ENCODE data around the gene LIMA1. TPM values are rescaled to one million over a fixed set of nuclear protein-coding genes. Genes with fewer than 3 reads are reported as not detected.

The LIMA1 gene
- total and polyA plus RNA-seq, 9 of the 15 experiments (the other 6 are each of a cell fraction or from before 2014, with no cell fraction given): 20.2 to 37.8 (median 27.3) TPM

- Histone ChIP-seq H3K27me3 (ENCODE audit: control insufficient read depth in 2 of 2, insufficient read depth in 2 of 2, low read length in 2 of 2) (no peaks in the 10 kb centered on the region), H3K4me2 (ENCODE audit: insufficient read depth, low read length) (no peak overlapping the region), H2AFZ (ENCODE audit: low read depth, low read length) (no peak overlapping the region), H3K9me1 (ENCODE audit: control insufficient read depth, insufficient read depth, low read length) (no peaks in the 10 kb centered on the region), H3K9me3 (replicated peaks; ENCODE audit: control insufficient read depth, insufficient read depth, low read depth, low read length) (no peaks in the 10 kb centered on the region), H3K4me3 (no peak overlapping the region), H3K36me3 (ENCODE audit: control insufficient read depth, insufficient read depth, low read length) (0 out of 3 replicates have a peak, but pooled peaks cover 2% of the 10 kb centered on the region), H4K20me1 (replicated peaks; ENCODE audit: control insufficient read depth, insufficient read depth, low read length) (no peaks in the 10 kb centered on the region), H3K4me1 (replicated peaks in 1 of 2; ENCODE audit: control insufficient read depth in 2 of 2, insufficient read depth in 2 of 2, low read length in 2 of 2) (no peaks in the 10 kb centered on the region), H3K9ac (ENCODE audit: insufficient read depth in 1 of 2, low read depth in 2 of 2, low read length in 2 of 2) (no peak overlapping the region), H3K27ac (ENCODE audit: extremely low read depth, low read depth, low read length) (no peak overlapping the region), H3K79me2 (ENCODE audit: control insufficient read depth, insufficient read depth, low read length) (peaks cover 7% of the 10 kb centered on the region; the same call in 2 of the 3 replicates)
- POLR2A ChIA-PET: interaction anchor here (0.6 to 2.0 kb wide), 4 partner anchors 10 to 872 kb away, joined by 3 to 16 read pairs (median 4); partner anchors contain the start of genes CERS5 and CSRNP2
- CTCF ChIA-PET (ENCODE audit: low intra/inter-chr PET ratio): interaction anchor here (0.6 kb wide), 1 partner anchor 110 kb away, joined by 4 read pairs; no protein-coding TSS in a partner anchor
- no TSS peak for BruUV-seq (replicated peaks)
- WGBS (ENCODE audit: insufficient coverage, low coverage, missing lambda C conversion rate): 58% methylated on average over 5 of the region's 6 CpGs
- peak; percentile 75 for FAIRE-seq
- in situ Hi-C loops (cut with MboI): no loop called here
- peak; percentile 33; the same call in 1 of the 3 replicates for ATAC-seq
- intact Hi-C loops (cut with micrococcal nuclease): no loop called here
- no peak for DNase-seq (ENCODE audit: extremely low read depth in 1 of 4, low spot score in 3 of 4)
- peak; percentile 64 for TF ChIP-seq MEIS2 (IDR thresholded peaks at IDR 0.05; ENCODE audit: partially characterized antibody)
- TF ChIP-seq KLF6 (CRISPR knock-in tag; IDR thresholded peaks at IDR 0.05; ENCODE audit: borderline replicate concordance): no peak
- TF ChIP-seq FOXA3 (CRISPR knock-in tag; conservative IDR thresholded peaks at IDR 0.05 in 1 of 2, IDR thresholded peaks at IDR 0.05 in 1 of 2): no peak
- no peak for TF ChIP-seq SP2 (IDR thresholded peaks at IDR 0.05; ENCODE audit: extremely low read depth, low read depth, low read length, poor library complexity, severe bottlenecking)
- peak in 1 of 3 experiments; percentile 33; a peak in 2 of 6 replicates for TF ChIP-seq CTCF (IDR thresholded peaks at IDR 0.05 in 2 of 3, conservative IDR thresholded peaks at IDR 0.05 in 1 of 3; ENCODE audit: insufficient read depth in 2 of 3, low read depth in 1 of 3, low read length in 3 of 3)
- no peak for TF ChIP-seq ATF4 (CRISPR knock-in tag; IDR thresholded peaks at IDR 0.05)
- no peak for TF ChIP-seq ZFP30 (CRISPR knock-in tag; IDR thresholded peaks at IDR 0.05; ENCODE audit: borderline replicate concordance)
- no peak for TF ChIP-seq NCOA1 (IDR thresholded peaks at IDR 0.05; ENCODE audit: low read depth)
- TF ChIP-seq SMARCA4 (IDR thresholded peaks at IDR 0.05): no peak
Measured at GRCh38 chr12:50211392-50212070, 71.8 kb downstream of the LIMA1 start.
